ENCODE measurements around the gene ST6GAL1.
A peak's percentile ranks its signal among the peaks of the same experiment; 100 is the strongest.

The ST6GAL1 gene

GRCh38 chr3:187077537-187077936, 147.2 kb downstream of the ST6GAL1 start:
- DNase-seq (ENCODE audit: low read depth in 2 of 2) = no peak

GRCh38 chr3:187079090-187080022, 149.0 kb downstream of the ST6GAL1 start:
- DNase-seq (ENCODE audit: low read depth in 2 of 2) = no peak

- DNase-seq (ENCODE audit: low read depth in 2 of 2) = no peak
Measured at GRCh38 chr3:187080799-187081450, 150.6 kb downstream of the ST6GAL1 start.

GRCh38 chr3:187082758-187083375, 152.5 kb downstream of the ST6GAL1 start:
- DNase-seq (ENCODE audit: low read depth in 2 of 2) = no peak

DNA sequence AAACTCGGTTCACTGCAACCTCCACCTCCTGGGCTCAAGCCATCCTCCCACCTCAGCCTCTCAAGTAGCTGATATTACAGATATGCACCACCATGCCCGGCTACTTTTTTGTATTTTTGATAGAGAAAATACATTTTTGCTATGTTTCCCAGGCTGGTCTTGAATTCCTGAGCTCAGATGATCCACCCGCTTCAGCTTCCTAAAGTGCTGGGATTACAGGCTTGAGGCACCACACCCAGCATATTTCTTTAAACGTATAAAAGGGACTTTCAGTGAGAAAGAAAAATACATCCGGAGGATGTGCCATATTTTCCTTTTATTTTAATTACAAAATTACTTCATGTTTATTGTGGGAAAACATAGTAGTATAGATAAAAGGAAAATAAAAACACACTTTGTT, 153.8 kb downstream of the ST6GAL1 start:
- DNase-seq (ENCODE audit: low read depth in 2 of 2) = no peak

GRCh38 chr3:187084580-187084979, 154.3 kb downstream of the ST6GAL1 start:
- no peak for DNase-seq (ENCODE audit: low read depth in 2 of 2)

DNA sequence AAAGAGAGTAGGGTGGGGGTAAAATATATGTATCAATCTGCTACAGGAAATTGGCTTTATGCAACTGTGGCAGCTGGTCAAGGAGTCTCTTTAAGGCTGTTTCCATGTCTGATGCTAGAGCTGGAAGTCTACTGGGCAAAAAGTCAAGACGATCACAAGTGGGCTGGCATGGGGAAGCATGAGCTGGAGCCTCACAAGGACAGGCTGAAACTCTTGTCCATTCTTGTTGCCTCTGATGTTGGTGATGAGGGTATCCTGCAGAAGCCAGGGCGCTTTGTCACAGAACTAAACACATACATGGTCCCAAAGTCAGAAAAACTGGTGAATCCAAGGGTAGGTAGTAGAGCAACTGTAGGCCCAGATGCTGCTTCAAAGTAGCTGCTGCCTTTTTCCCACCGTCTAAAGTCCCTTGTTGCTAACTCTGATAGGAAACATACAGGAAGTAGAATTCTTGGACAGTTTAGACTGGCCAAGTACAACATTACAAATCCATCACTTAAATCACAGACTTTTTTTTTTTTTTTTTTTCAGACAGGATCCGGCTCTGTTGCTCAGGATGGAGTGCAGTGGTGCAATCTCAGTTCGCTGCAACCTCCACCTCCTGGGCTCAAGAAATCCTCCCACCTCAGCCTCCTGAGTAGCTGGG, 154.8 kb downstream of the ST6GAL1 start:
- DNase-seq (ENCODE audit: low read depth in 2 of 2) = no peak

DNA sequence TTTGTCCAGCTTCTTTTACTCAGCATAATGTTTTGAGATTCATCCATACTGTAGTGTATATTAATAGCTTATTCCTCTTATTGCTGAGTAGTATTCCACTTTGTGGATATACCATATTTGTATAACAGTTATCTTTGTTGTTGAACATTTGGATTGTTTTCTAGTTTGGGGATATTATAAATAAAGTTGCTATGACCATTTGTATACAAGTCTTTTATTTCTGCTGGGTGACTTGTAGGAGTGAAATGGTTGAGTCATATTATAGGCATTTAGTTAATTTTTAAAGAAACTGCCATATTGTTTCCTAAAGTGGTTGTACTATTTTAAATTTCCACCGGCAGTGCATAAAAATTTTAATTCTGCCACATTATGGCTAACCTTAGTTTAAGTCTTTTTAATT, 155.6 kb downstream of the ST6GAL1 start:
- DNase-seq (ENCODE audit: low read depth in 2 of 2) = no peak

DNA sequence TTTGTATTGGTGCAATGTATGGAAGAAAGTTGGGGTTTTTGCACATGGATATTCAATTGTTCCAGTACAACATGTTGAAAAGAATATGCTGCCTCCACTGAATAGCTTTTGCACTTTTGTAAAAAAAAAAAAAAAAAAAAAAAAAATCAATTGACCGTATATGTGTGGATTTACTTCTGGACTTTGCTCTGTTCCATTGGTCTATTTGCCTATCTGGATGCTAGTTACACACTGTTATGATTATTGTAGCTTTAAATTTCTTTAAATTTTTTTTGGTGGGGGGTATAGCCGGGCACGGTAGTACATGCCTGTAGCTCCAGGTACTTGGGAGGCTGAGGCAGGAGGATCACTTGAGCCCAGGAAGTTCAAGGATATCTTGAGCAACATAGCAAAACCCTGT, 156.5 kb downstream of the ST6GAL1 start:
- no peak for DNase-seq (ENCODE audit: low read depth in 2 of 2)

DNA sequence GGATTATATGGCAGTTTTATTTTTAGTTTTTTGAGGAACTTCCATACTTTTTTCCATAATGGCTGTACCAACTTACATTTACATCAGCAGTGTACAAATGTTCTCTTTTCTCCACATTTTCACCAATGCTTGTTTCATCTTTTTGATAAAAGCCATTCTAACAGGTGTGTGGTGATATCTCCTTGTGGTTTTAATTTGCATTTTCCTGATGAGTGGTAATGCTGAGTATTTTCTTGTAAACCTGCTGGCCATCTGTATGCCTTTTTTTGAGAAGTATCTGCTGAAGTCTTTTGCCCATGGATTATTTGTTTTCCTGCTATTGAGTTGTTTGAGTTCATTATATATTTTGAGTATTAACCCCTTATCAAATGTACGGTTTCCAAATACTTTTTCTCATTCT, 158.4 kb downstream of the ST6GAL1 start:
- DNase-seq (ENCODE audit: low read depth in 2 of 2) = no peak

DNA sequence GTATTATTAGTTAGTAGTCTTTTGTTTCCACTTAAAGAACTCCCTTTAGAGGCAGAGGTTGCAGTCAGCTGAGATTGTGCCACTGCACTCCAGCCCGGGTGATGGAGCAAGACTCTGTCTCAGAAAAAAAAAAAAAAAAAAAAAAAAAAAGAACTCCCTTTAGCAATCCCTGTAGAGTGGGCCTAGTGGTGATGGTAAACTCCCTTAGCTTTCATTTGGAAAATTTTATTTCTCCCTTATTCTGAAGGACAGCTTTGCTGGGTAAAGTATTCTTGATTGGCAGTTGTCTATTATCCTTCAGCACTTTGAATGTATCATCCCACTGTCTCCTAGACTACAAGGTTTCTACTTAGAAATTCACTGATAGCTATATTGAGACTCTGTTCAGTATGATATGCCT, 163.0 kb downstream of the ST6GAL1 start:
- DNase-seq (ENCODE audit: low read depth in 2 of 2) = no peak

DNA sequence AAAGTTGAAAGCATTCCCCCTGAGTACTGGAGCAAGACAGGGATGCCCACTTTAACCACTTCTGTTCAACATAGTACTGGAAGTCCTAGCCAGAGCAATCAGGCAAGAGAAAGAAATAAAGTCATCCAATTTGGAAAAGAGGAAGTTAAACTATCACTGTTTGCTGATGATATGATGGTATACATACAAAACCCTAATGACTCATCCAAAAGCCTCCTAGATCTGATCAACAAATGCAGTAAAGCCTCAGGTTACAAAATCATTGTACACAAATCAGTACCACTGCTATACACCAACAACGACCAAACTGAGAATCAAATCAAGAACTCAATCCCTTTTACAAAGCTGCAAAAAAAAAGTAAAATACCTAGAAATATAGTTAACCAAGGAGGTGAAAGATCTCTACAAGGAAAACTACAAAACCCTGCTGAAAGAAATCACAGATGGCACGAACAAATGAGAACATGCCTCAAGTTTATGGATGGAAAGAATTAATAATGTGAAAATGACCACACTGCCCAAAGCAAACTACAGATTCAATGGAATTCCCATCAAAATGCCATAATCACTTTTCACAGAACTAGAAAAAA, 168.7 kb downstream of the ST6GAL1 start:
- no peak for DNase-seq (ENCODE audit: low read depth in 2 of 2)

DNA sequence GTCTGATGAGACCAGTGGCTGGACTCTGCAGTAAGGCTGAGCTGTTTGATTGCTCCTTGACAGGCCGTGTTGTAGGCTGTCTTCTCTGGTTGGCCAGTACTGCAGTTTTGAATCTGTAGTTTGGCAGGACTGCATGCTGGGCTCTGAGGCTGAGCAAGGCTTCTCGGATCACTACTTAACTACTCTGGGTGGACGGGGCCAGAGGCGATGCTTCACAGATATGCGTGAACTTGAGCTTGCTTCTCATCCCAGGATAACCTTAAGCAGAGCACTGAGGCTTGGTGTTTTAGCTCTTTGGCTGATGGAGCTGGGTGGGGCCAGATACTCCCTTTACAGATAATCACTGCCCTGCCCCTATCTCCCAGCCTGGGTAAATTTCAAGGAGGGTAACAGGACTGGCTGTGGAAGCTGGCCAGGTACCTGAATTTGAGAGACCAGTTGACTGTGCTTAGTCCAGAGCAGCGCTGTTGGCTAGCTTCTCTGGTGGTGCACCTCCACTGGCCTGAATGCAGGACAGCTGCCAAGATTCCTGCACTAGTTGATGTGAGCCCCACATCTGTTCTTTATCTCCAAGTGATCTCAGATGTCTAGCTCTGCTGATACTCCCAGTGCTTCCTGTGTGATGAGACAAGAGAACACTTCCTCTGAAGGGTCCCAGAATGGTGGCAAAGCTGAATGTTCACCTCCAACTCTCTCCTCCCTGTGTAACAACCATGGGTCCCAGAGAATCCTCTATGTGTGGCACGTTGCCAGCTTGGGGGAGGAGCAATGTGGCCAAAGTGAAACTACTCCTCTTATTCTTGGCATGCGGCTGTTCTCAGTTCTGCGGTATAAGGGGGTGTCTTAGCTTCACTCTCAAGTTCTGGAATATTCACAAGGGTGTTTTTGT, 171.1 kb downstream of the ST6GAL1 start:
- DNase-seq (ENCODE audit: low read depth in 2 of 2) = peak; percentile 23 to 30

GRCh38 chr3:187102073-187102634, 171.8 kb downstream of the ST6GAL1 start:
- DNase-seq (ENCODE audit: low read depth in 2 of 2) = no peak

GRCh38 chr3:187103251-187103650, 172.9 kb downstream of the ST6GAL1 start:
- DNase-seq (ENCODE audit: low read depth in 2 of 2) = no peak

DNA sequence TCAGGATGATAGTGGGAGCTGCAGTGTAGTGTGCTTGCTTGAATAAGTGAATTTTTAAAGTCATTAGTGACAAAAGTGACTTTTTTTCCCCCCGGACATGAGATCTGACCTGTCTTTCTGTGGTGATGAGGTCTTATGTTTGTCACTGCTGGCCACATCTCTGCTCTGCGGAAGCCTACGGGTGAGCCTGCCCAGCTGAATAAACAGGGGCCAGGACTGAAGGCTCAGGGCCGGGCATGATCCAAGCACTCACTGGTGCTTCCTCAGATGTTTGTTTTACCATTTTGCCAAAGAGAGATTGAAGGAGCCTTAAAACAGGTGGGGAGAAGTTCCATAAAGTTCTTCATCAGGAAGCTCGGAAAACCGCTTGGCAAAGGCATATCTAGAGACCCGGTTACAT, 174.0 kb downstream of the ST6GAL1 start:
- DNase-seq (ENCODE audit: low read depth in 2 of 2) = no peak

GRCh38 chr3:187104933-187105332, 174.6 kb downstream of the ST6GAL1 start:
- DNase-seq (ENCODE audit: low read depth in 2 of 2) = no peak

- no peak for DNase-seq (ENCODE audit: low read depth in 2 of 2)
Measured at GRCh38 chr3:187105700-187106099, 175.4 kb downstream of the ST6GAL1 start.

DNA sequence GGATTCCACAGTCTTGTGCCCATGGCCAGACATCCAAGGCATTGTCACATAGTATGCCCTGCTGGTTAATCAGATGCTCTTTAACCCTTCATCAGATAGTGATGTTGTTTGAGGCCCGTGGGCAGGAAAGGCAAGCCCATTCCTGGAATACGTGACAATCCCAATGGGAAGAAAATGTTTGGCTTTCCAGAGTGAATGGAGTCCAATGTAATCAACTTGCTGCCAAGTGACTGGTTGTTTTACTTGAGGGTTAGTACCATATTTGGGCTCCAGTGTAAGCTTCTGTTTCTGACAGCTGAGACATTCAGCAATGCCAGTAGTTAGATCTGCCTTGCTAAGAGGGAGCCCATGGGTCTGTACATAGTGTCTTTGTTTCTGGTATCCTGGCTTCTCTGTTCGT, 177.7 kb downstream of the ST6GAL1 start:
- DNase-seq (ENCODE audit: low read depth in 2 of 2) = no peak

DNA sequence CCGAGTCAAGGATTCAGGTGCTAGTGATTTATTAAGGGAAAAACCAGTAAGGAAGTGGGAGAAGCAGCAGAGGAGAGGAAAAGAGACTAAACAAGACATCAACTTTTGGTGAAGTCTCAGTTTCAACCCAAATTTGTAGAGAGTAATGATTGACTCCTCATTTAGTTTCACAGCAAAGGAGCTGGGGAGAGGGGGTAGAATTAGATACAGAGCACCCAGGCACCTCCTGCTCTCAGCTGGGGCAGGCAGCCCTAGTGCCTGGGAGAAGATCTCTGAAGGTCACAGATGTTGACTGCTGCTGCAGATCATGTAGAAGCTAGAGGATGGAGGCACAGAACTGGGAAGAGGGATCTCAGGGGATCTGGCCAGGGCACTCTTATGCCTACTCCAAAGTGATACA, 179.8 kb downstream of the ST6GAL1 start:
- no peak for DNase-seq (ENCODE audit: low read depth in 2 of 2)

Data from activated CD4-positive, alpha-beta T cell treated with anti-CD3 and anti-CD28 coated beads for 24 hours (primary cell).